GM19468 (cell line): Measurements from ENCODE around the gene SLC25A44.

Experiments
- ATAC-seq: cut with Tn5 transposase; IDR thresholded peaks from one replicate; pipeline ENCODE4 v1.9.1; 2021; ENCODE audit warnings: mild to moderate bottlenecking, moderate library complexity, moderate number of reproducible peaks; ENCODE audit not compliant: unreplicated experiment; ENCODE audit errors: extremely low read depth

SLC25A44 gene

GRCh38 chr1:156232201-156232894 is 38.4 kb downstream of the SLC25A44 start:
- no peak for ATAC-seq

- ATAC-seq: no peak
Measured at GRCh38 chr1:156233426-156234127, 39.7 kb downstream of the SLC25A44 start.

- no peak for ATAC-seq
Measured at GRCh38 chr1:156236164-156236563, 42.3 kb downstream of the SLC25A44 start.

GRCh38 chr1:156238248-156238647 is 44.3 kb downstream of the SLC25A44 start:
- no peak for ATAC-seq

GRCh38 chr1:156241311-156241811 is 47.5 kb downstream of the SLC25A44 start:
- no peak for ATAC-seq

- ATAC-seq: no peak
Measured at GRCh38 chr1:156241926-156242325, 48.0 kb downstream of the SLC25A44 start, which contains the start of gene BGLAP. Gene BGLAP (plus strand): TSS chr1:156242184. CDS start chr1:156242232, 48 bp downstream.

GRCh38 chr1:156242738-156243137 is 48.8 kb downstream of the SLC25A44 start:
- ATAC-seq: no peak

- no peak for ATAC-seq
Measured at GRCh38 chr1:156244126-156244525, 50.2 kb downstream of the SLC25A44 start.

GRCh38 chr1:156244712-156245111 is 50.8 kb downstream of the SLC25A44 start:
- no peak for ATAC-seq

- no peak for ATAC-seq
Measured at GRCh38 chr1:156245451-156246232, 51.7 kb downstream of the SLC25A44 start.

GRCh38 chr1:156246241-156246780 is 52.4 kb downstream of the SLC25A44 start:
- no peak for ATAC-seq

- ATAC-seq: no peak
Measured at GRCh38 chr1:156246781-156247459, 53.0 kb downstream of the SLC25A44 start.

- no peak for ATAC-seq
Measured at GRCh38 chr1:156247460-156248322, 53.8 kb downstream of the SLC25A44 start, which contains the start of gene PAQR6. Gene PAQR6 (minus strand): TSS chr1:156248056. CDS start chr1:156246731, 1,325 bp downstream.

GRCh38 chr1:156248323-156248683 is 54.4 kb downstream of the SLC25A44 start:
- ATAC-seq: no peak

- no peak for ATAC-seq
Measured at GRCh38 chr1:156249593-156249992, 55.7 kb downstream of the SLC25A44 start.

GRCh38 chr1:156251527-156251926 is 57.6 kb downstream of the SLC25A44 start:
- ATAC-seq: no peak

GRCh38 chr1:156253634-156254033 is 59.7 kb downstream of the SLC25A44 start:
- ATAC-seq: no peak

- no peak for ATAC-seq
Measured at GRCh38 chr1:156257711-156258110, 63.8 kb downstream of the SLC25A44 start.

GRCh38 chr1:156258859-156259258 is 65.0 kb downstream of the SLC25A44 start:
- ATAC-seq: no peak
